MCF 10A (cell line): Measurements from ENCODE around the gene RECK. TPM values are rescaled to one million over a fixed set of nuclear protein-coding genes. Genes with fewer than 3 reads are reported as not detected.
"Not testable (repeated sequence)": the region's sequence is repeated elsewhere in the genome, so short reads cannot be mapped to it uniquely, and the experiment has no call there.

ENCODE experiments used
- Bru-seq: library from RNA; stranded (reverse); fragments of 400-500 nt; gene quantifications from one replicate; lab custom pipeline; 2021; lab: Mats Ljungman, UMichigan
- BruChase-seq, 2 experiments: library from RNA; stranded (reverse); fragments of 400-500 nt; gene quantifications; one replicate each; lab custom pipeline; 2021; lab: Mats Ljungman, UMichigan
- BruUV-seq: library from RNA; stranded (reverse); fragments of 400-500 nt; replicated peaks from 2 replicates; lab custom pipeline; 2021; lab: Mats Ljungman, UMichigan
- CTCF ChIA-PET: fragments of 300-600 bp; sonication (Branson Sonifier 250); formaldehyde crosslinking; extraction: SDS; loops from one replicate; lab custom pipeline; 2021; ENCODE audit warnings: antibody characterized with exemption, inconsistent platforms; lab: Yijun Ruan, JAX
- POLR2A ChIA-PET: fragments of 300-600, 350-650 bp; sonication (Branson Sonifier 250); formaldehyde crosslinking; extraction: SDS; loops from one replicate; lab custom pipeline; 2020; ENCODE audit warnings: antibody characterized with exemption, inconsistent platforms; lab: Yijun Ruan, JAX
- DNase-seq: peaks from one replicate; pipeline ENCODE4 v3.0.0-alpha.2; 2018; ENCODE audit not compliant: unreplicated experiment
- H3K27ac Mint-ChIP-seq: one replicate; pipeline ENCODE4 v1.8.0; 2022; ENCODE audit warnings: mild to moderate bottlenecking, low read depth, mixed read lengths; ENCODE audit not compliant: unreplicated experiment
- H3K27me3 Mint-ChIP-seq: one replicate; pipeline ENCODE4 v1.8.0; 2022; ENCODE audit warnings: mixed read lengths; ENCODE audit not compliant: insufficient read depth, unreplicated experiment
- H3K36me3 Mint-ChIP-seq: one replicate; pipeline ENCODE4 v1.8.0; 2022; ENCODE audit warnings: mild to moderate bottlenecking, moderate library complexity, mixed read lengths; ENCODE audit not compliant: insufficient read depth, unreplicated experiment
- H3K4me1 Mint-ChIP-seq: one replicate; pipeline ENCODE4 v1.8.0; 2022; ENCODE audit warnings: mixed read lengths; ENCODE audit not compliant: insufficient read depth, unreplicated experiment
- H3K4me3 Mint-ChIP-seq: one replicate; pipeline ENCODE4 v1.8.0; 2022; ENCODE audit warnings: mild to moderate bottlenecking, moderate library complexity, mixed read lengths; ENCODE audit not compliant: unreplicated experiment
- H3K9me3 Mint-ChIP-seq: one replicate; pipeline ENCODE4 v1.8.0; 2022; ENCODE audit warnings: mixed read lengths; ENCODE audit not compliant: unreplicated experiment
- CTCF ChIP-seq: fragments of 200-600 bp; IDR thresholded peaks from one replicate; pipeline ENCODE4 v1.8.0; 2022; ENCODE audit warnings: antibody characterized with exemption, mild to moderate bottlenecking; ENCODE audit not compliant: unreplicated experiment
- intact Hi-C: fragments of 100-400 bp; cut with micrococcal nuclease; formaldehyde crosslinking; loops from 2 replicates; pipeline ENCODE4 v1.14.1; 2022
- long read RNA-seq: library from polyadenylated mRNA; stranded (forward); transcript quantifications from one replicate; pipeline ENCODE4 v2.0.0, GENCODE V29; 2022
- total RNA-seq: library from RNA; stranded (reverse); gene quantifications from 2 replicates; pipeline ENCODE4 v1.2.3, GENCODE V29; 2022

Gene RECK
- total RNA-seq (3.3 and 3.7 TPM in 2 replicates), Bru-seq, nascent RNA (percentile 53 among the genes with signal in this experiment), BruChase-seq, experiment 1, labeled RNA remaining after a 6-hour chase (percentile 41 among the genes with signal in this experiment), BruChase-seq, experiment 2, labeled RNA remaining after a 2-hour chase (percentile 45 among the genes with signal in this experiment)
- long read RNA-seq, full-length matches to known transcripts = 4 of 11 reads
- long read RNA-seq, partial matches to known transcripts = 0 of 11 reads
- long read RNA-seq, other reads (novel, unspliced or antisense) = 7 of 11 reads

GRCh38 chr9:36036780-36037548 is at the start of gene RECK:
Gene RECK (plus strand): TSS chr9:36036913. CDS start chr9:36036999, 86 bp downstream.
- Mint-ChIP-seq H3K9me3 (no peaks in the 10 kb centered on the region), H3K36me3 (no peaks in the 10 kb centered on the region), H3K4me1 (peaks cover 25% of the 10 kb centered on the region), H3K27ac (peak within 1 kb of the TSS; percentile 50), H3K27me3 (peaks cover 12% of the 10 kb centered on the region), H3K4me3 (peak within 1 kb of the TSS; percentile 76)
- ChIA-PET POLR2A (interaction anchor here (0.6 to 3.5 kb wide), 11 partner anchors 7 to 749 kb away, joined by 3 to 19 read pairs (median 4); partner anchors contain the start of gene CLTA), CTCF (interaction anchor here (0.7 to 1.1 kb wide), 3 partner anchors 16 to 347 kb away, joined by 3 read pairs; no protein-coding TSS in a partner anchor)
- no TSS peak for BruUV-seq
- no peak for TF ChIP-seq CTCF
- intact Hi-C loops = no loop called here
- DNase-seq = peak; percentile 85

GRCh38 chr9:35990155-35990554 is 46.6 kb upstream of the RECK start:
- no peak for TF ChIP-seq CTCF
- Mint-ChIP-seq H3K9me3 (no peaks in the 10 kb centered on the region), H3K27me3 (peaks cover 90% of the 10 kb centered on the region), H3K27ac (no peak overlapping the region), H3K4me1 (no peaks in the 10 kb centered on the region), H3K4me3 (no peak overlapping the region), H3K36me3 (no peaks in the 10 kb centered on the region)
- intact Hi-C loops = no loop called here
- ChIA-PET POLR2A (no interaction called here), CTCF (interaction anchor here (1.2 kb wide), 1 partner anchor 17 kb away, joined by 3 read pairs; no protein-coding TSS in a partner anchor)
- no peak for DNase-seq
- BruUV-seq = no TSS peak

- H3K4me3 Mint-ChIP-seq, H3K27ac Mint-ChIP-seq, H3K9me3 Mint-ChIP-seq, H3K4me1 Mint-ChIP-seq, POLR2A ChIA-PET, H3K36me3 Mint-ChIP-seq, BruUV-seq, DNase-seq, intact Hi-C loops: not testable (repeated sequence)
- peaks cover 62% of the 10 kb centered on the region for H3K27me3 Mint-ChIP-seq
- CTCF ChIA-PET = interaction anchor here (2.3 kb wide), 1 partner anchor 15 kb away, joined by 13 read pairs; no protein-coding TSS in a partner anchor
These were observed 43.6 kb upstream of the RECK start for GRCh38 chr9:35993136-35993535.

- no peak overlapping the region for H3K27ac Mint-ChIP-seq
- H3K4me1 Mint-ChIP-seq = no peaks in the 10 kb centered on the region
- peaks cover 52% of the 10 kb centered on the region for H3K27me3 Mint-ChIP-seq
- no peaks in the 10 kb centered on the region for H3K36me3 Mint-ChIP-seq
- BruUV-seq = no TSS peak
- H3K9me3 Mint-ChIP-seq = no peaks in the 10 kb centered on the region
- POLR2A ChIA-PET = interaction anchor here (1.2 to 1.4 kb wide), 2 partner anchors 10 kb away, joined by 5 read pairs; no protein-coding TSS in a partner anchor
- intact Hi-C loops = no loop called here
- CTCF ChIA-PET = interaction anchor here (0.5 to 2.3 kb wide), 4 partner anchors 14 to 93 kb away, joined by 3 to 13 read pairs (median 4); no protein-coding TSS in a partner anchor
- H3K4me3 Mint-ChIP-seq = no peak overlapping the region
- no peak for DNase-seq
- no peak for TF ChIP-seq CTCF
These were observed 42.6 kb upstream of the RECK start for GRCh38 chr9:35993976-35994720.
